HEK293 (cell line): ENCODE measurements around the gene EZH1.

Experiments
- CTCF ChIA-PET: fragments of 350-600 bp; formaldehyde crosslinking; extraction: SDS; loops from one replicate; lab custom pipeline; 2021; ENCODE audit warnings: antibody characterized with exemption; lab: Yijun Ruan, JAX
- POLR2A ChIA-PET: fragments of 300-600 bp; formaldehyde crosslinking; extraction: SDS; loops from one replicate; lab custom pipeline; 2020; ENCODE audit warnings: antibody characterized with exemption, inconsistent platforms; lab: Yijun Ruan, JAX
- H3K27ac ChIP-seq: fragments of 200-500 bp; sonication (Bioruptor generic); 2 replicates; pipeline ENCODE4 v1.5.1; 2014; ENCODE audit warnings: low read depth, low read length, control low read depth, inconsistent platforms; ENCODE audit errors: extremely low read depth
- H3K36me3 ChIP-seq, 2 experiments: fragments of 200-500 bp in 1 of 2; sonication (Bioruptor generic) in 1 of 2; 1 replicate in 1 of 2; 2 replicates in 1 of 2; pipeline ENCODE4 v1.5.1; 2014 to 2017; ENCODE audit warnings: inconsistent platforms in 2 of 2, low read length in 2 of 2; ENCODE audit not compliant: control insufficient read depth in 2 of 2, insufficient read depth in 1 of 2
- H3K4me1 ChIP-seq: fragments of 200-500 bp; sonication (Bioruptor generic); 2 replicates; pipeline ENCODE4 v1.5.1; 2014; ENCODE audit warnings: mild to moderate bottlenecking, low read length, inconsistent platforms; ENCODE audit not compliant: control insufficient read depth, insufficient read depth
- H3K4me3 ChIP-seq: 2 replicates; pipeline ENCODE4 v1.5.1; 2011; ENCODE audit warnings: low read depth, mild to moderate bottlenecking, control low read depth, low read length, moderate library complexity
- H3K9me3 ChIP-seq: fragments of 200-500 bp; sonication (Bioruptor generic); 2 replicates; pipeline ENCODE4 v1.5.1; 2014; ENCODE audit warnings: low read depth, low read length, inconsistent platforms; ENCODE audit not compliant: control insufficient read depth, insufficient read depth
- ATF2 ChIP-seq: fragments of 450-650 bp; formaldehyde crosslinking; IDR thresholded peaks from 2 replicates; pipeline ENCODE4 v1.5.1; 2016; ENCODE audit warnings: missing biosample characterization, missing genetic modification characterization, low read depth
- BCL11A ChIP-seq: fragments of 450-650 bp; formaldehyde crosslinking; IDR thresholded peaks from 2 replicates; pipeline ENCODE4 v1.5.1; 2016; ENCODE audit warnings: low read depth, missing biosample characterization, missing genetic modification characterization
- GLI4 ChIP-seq: fragments of 450-650 bp; formaldehyde crosslinking; IDR thresholded peaks from 2 replicates; pipeline ENCODE4 v1.5.1; 2016; ENCODE audit warnings: missing biosample characterization, missing genetic modification characterization
- HOXD13 ChIP-seq: sonication (generic); formaldehyde crosslinking; IDR thresholded peaks from 2 replicates; pipeline ENCODE4 v1.8.0; 2022; ENCODE audit warnings: missing genetic modification reagents, borderline replicate concordance
- MZF1 ChIP-seq: fragments of 450-650 bp; formaldehyde crosslinking; IDR thresholded peaks from 2 replicates; pipeline ENCODE4 v1.5.1; 2017; ENCODE audit warnings: missing biosample characterization, missing genetic modification characterization, borderline replicate concordance
- ZBTB1 ChIP-seq: fragments of 450-650 bp; formaldehyde crosslinking; IDR thresholded peaks from 2 replicates; pipeline ENCODE4 v1.5.1; 2016; ENCODE audit warnings: missing biosample characterization, missing genetic modification characterization
- ZFP3 ChIP-seq: fragments of 450-650 bp; formaldehyde crosslinking; IDR thresholded peaks from 2 replicates; pipeline ENCODE4 v1.5.1; 2016; ENCODE audit warnings: low read depth, missing biosample characterization, missing genetic modification characterization
- ZIC2 ChIP-seq: fragments of 450-650 bp; formaldehyde crosslinking; IDR thresholded peaks from 2 replicates; pipeline ENCODE4 v1.5.1; 2016; ENCODE audit warnings: missing biosample characterization, missing genetic modification characterization
- ZNF112 ChIP-seq: fragments of 450-650 bp; formaldehyde crosslinking; IDR thresholded peaks from 2 replicates; pipeline ENCODE4 v1.5.0; 2017; ENCODE audit warnings: missing biosample characterization, missing genetic modification characterization
- ZNF184 ChIP-seq: fragments of 450-650 bp; IDR thresholded peaks from 2 replicates; pipeline ENCODE4 v1.5.1; 2018; ENCODE audit warnings: missing biosample characterization, mild to moderate bottlenecking, missing genetic modification characterization
- ZNF211 ChIP-seq: fragments of 450-650 bp; formaldehyde crosslinking; IDR thresholded peaks from 2 replicates; pipeline ENCODE4 v1.5.1; 2016; ENCODE audit warnings: low read depth, missing biosample characterization, missing genetic modification characterization
- ZNF223 ChIP-seq: fragments of 450-650 bp; formaldehyde crosslinking; IDR thresholded peaks from 2 replicates; pipeline ENCODE4 v1.5.1; 2016; ENCODE audit warnings: missing biosample characterization, missing genetic modification characterization
- ZNF239 ChIP-seq: fragments of 450-650 bp; formaldehyde crosslinking; IDR thresholded peaks from 2 replicates; pipeline ENCODE4 v1.5.1; 2016; ENCODE audit warnings: missing biosample characterization, missing genetic modification characterization
- ZNF341 ChIP-seq: fragments of 450-650 bp; formaldehyde crosslinking; IDR thresholded peaks from 2 replicates; pipeline ENCODE4; 2016; ENCODE audit warnings: low read depth, missing biosample characterization, missing genetic modification characterization
- ZNF354C ChIP-seq: fragments of 450-650 bp; formaldehyde crosslinking; IDR thresholded peaks from 2 replicates; pipeline ENCODE4 v1.5.1; 2016; ENCODE audit warnings: missing biosample characterization, missing genetic modification characterization, low read depth, borderline replicate concordance
- ZNF366 ChIP-seq: fragments of 450-650 bp; formaldehyde crosslinking; conservative IDR thresholded peaks from 2 replicates; pipeline ENCODE4 v1.5.1; 2016; ENCODE audit warnings: missing biosample characterization, missing genetic modification characterization
- ZNF518A ChIP-seq: fragments of 450-650 bp; formaldehyde crosslinking; conservative IDR thresholded peaks from 2 replicates; pipeline ENCODE4 v1.5.1; 2016; ENCODE audit warnings: low read depth, missing biosample characterization, missing genetic modification characterization
- ZNF561 ChIP-seq: fragments of 450-650 bp; IDR thresholded peaks from 2 replicates; pipeline ENCODE4 v1.5.1; 2018; ENCODE audit warnings: missing biosample characterization, missing genetic modification characterization, borderline replicate concordance
- ZNF837 ChIP-seq: fragments of 450-650 bp; formaldehyde crosslinking; IDR thresholded peaks from 2 replicates; pipeline ENCODE4 v1.5.1; 2016; ENCODE audit warnings: missing biosample characterization, missing genetic modification characterization
- ZXDB ChIP-seq: fragments of 450-650 bp; formaldehyde crosslinking; IDR thresholded peaks from 2 replicates; pipeline ENCODE4 v1.5.1; 2016; ENCODE audit warnings: missing biosample characterization, missing genetic modification characterization
- TF ChIP-seq, protein P1 (sequence below): fragments of 450-650 bp; formaldehyde crosslinking; IDR thresholded peaks from 2 replicates; pipeline ENCODE4 v1.5.1; 2016; ENCODE audit warnings: missing biosample characterization, missing genetic modification characterization
- TF ChIP-seq, protein P2 (sequence below): fragments of 450-650 bp; formaldehyde crosslinking; IDR thresholded peaks from 2 replicates; pipeline ENCODE4 v1.5.1; 2016; ENCODE audit warnings: missing biosample characterization, missing genetic modification characterization

Gene EZH1

DNA sequence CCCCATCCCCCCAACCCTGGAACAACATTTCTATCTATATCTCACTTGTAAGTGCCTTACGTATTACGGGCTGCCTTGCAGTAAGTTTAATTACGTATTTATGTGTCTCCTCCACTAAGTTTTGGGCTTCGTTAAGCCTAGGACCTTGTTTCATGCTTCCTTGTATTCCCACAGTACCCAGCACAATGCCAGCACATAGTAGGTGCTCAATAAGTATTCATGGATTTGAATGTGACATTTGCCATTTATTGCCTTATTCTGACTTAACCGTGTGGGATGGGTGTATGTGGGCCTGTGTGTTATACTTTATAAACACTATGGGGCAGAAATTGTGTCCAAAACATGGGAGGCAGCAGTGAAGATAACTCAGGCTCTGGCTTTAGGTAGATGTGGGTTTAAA is 47.7 kb upstream of the EZH1 start:
- ChIA-PET POLR2A (interaction anchor here (1.1 to 1.8 kb wide), 2 partner anchors 12 to 19 kb away, joined by 5 to 6 read pairs; partner anchors contain the start of genes VPS25 and WNK4), CTCF (interaction anchor here (0.5 to 0.9 kb wide), 3 partner anchors 110 to 262 kb away, joined by 3 to 4 read pairs (median 4); partner anchors contain the start of gene CNTNAP1)
- Histone ChIP-seq H3K27ac (no peak overlapping the region), H3K9me3 (no peaks in the 10 kb centered on the region), H3K36me3 (peaks cover 0 to 40% of the 10 kb centered on the region in 2 experiments; a peak in 2 of 3 replicates), H3K4me3 (no peak overlapping the region), H3K4me1 (peaks cover under 1% of the 10 kb centered on the region; the same call in 1 of the 2 replicates)
- no peak for TF ChIP-seq MZF1 (tag by site-specific recombination)
- TF ChIP-seq ZNF837 (tag by site-specific recombination), result no peak
- no peak for TF ChIP-seq ZNF366 (tag by site-specific recombination)
- no peak for TF ChIP-seq ZIC2
- no peak for TF ChIP-seq ZNF354C (tag by site-specific recombination)
- no peak for TF ChIP-seq ZNF341 (tag by site-specific recombination)
- TF ChIP-seq ZBTB1 (tag by site-specific recombination), result no peak
- no peak for TF ChIP-seq BCL11A (tag by site-specific recombination)
- TF ChIP-seq ATF2 (tag by site-specific recombination), result no peak
- TF ChIP-seq ZNF112, result no peak

DNA sequence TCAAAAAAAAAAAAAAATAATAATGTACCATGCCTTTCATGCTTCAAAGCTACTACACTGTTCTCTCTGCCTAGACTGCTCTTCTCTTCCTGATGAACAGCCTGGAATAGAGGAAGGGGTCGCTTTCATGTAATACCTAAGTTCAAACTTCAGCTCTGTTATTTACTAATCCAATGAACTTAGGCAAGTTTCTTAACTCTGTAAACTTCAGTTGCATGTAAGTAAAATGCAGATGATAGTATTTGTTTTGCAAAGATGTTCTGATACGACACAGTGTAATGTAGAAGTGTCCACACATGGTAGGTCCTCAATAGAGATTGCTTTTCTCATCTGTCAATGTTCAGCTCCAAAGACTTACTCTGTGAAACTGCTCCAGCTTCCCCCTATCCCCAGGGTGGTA is 47.1 kb upstream of the EZH1 start:
- ChIA-PET POLR2A (interaction anchor here (0.5 to 1.8 kb wide), 3 partner anchors 11 to 108 kb away, joined by 3 to 6 read pairs (median 5); partner anchors contain the start of genes VPS25 and WNK4), CTCF (interaction anchor here (0.5 to 0.6 kb wide), 2 partner anchors 36 to 262 kb away, joined by 3 to 4 read pairs; no protein-coding TSS in a partner anchor)
- H3K9me3 ChIP-seq, result no peaks in the 10 kb centered on the region
- TF ChIP-seq ZXDB (tag by site-specific recombination) (no peak), ZFP3 (tag by site-specific recombination) (no peak), ZNF184 (no peak), ZNF223 (tag by site-specific recombination) (no peak), ZNF239 (tag by site-specific recombination) (no peak), GLI4 (no peak)
- TF ChIP-seq, protein P1, sequence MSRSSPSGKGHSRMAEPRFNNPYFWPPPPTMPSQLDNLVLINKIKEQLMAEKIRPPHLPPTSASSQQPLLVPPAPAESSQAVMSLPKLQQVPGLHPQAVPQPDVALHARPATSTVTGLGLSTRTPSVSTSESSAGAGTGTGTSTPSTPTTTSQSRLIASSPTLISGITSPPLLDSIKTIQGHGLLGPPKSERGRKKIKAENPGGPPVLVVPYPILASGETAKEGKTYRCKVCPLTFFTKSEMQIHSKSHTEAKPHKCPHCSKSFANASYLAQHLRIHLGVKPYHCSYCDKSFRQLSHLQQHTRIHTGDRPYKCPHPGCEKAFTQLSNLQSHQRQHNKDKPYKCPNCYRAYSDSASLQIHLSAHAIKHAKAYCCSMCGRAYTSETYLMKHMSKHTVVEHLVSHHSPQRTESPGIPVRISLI (tag by site-specific recombination), result no peak
- peaks cover 0 to 34% of the 10 kb centered on the region in 2 experiments; a peak in 2 of 3 replicates for H3K36me3 ChIP-seq
- no peak overlapping the region for H3K27ac ChIP-seq
- H3K4me1 ChIP-seq, result no peaks in the 10 kb centered on the region
- no peak overlapping the region for H3K4me3 ChIP-seq

- ChIA-PET POLR2A (interaction anchor here (0.5 to 2.8 kb wide), 4 partner anchors 9 to 216 kb away, joined by 4 to 9 read pairs (median 6); partner anchors contain the start of genes CNTD1 and COA3), CTCF (no interaction called here)
- Histone ChIP-seq H3K4me1 (no peaks in the 10 kb centered on the region), H3K27ac (no peak overlapping the region), H3K4me3 (no peak overlapping the region), H3K36me3 (peaks cover 0 to 12% of the 10 kb centered on the region in 2 experiments; a peak in 2 of 3 replicates), H3K9me3 (no peaks in the 10 kb centered on the region)
- TF ChIP-seq ZNF518A, result no peak
- TF ChIP-seq, protein P2, sequence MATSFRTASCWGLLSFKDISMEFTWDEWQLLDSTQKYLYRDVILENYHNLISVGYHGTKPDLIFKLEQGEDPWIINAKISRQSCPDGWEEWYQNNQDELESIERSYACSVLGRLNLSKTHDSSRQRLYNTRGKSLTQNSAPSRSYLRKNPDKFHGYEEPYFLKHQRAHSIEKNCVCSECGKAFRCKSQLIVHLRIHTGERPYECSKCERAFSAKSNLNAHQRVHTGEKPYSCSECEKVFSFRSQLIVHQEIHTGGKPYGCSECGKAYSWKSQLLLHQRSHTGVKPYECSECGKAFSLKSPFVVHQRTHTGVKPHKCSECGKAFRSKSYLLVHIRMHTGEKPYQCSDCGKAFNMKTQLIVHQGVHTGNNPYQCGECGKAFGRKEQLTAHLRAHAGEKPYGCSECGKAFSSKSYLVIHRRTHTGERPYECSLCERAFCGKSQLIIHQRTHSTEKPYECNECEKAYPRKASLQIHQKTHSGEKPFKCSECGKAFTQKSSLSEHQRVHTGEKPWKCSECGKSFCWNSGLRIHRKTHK (tag by site-specific recombination), result no peak
- no peak for TF ChIP-seq ZNF211 (tag by site-specific recombination)
- TF ChIP-seq ZNF561 (tag by site-specific recombination), result no peak
- no peak for TF ChIP-seq HOXD13 (CRISPR knock-in tag)
Observed at GRCh38 chr17:42787266-42787665, 42.4 kb upstream of the EZH1 start.
